ENCODE measurements around the gene MUL1. TPM values are rescaled to one million over a fixed set of nuclear protein-coding genes. Genes with fewer than 3 reads are reported as not detected.

MUL1 gene
- total and polyA plus RNA-seq, 9 of the 15 experiments (the other 6 are each of a cell fraction or from before 2014, with no cell fraction given): 10.4 to 32.9 (median 19.3) TPM

GRCh38 chr1:20483833-20484518 is 24.0 kb downstream of the MUL1 start:
- Histone ChIP-seq H3K4me2 (ENCODE audit: insufficient read depth, low read length) (no peak overlapping the region), H3K27me3 (ENCODE audit: control insufficient read depth in 2 of 2, insufficient read depth in 2 of 2, low read length in 2 of 2) (peaks cover 32 to 66% of the 10 kb centered on the region in 2 experiments), H3K79me2 (ENCODE audit: control insufficient read depth, insufficient read depth, low read length) (no peaks in the 10 kb centered on the region), H3K9ac (ENCODE audit: insufficient read depth in 1 of 2, low read depth in 2 of 2, low read length in 2 of 2) (no peak overlapping the region), H3K27ac (ENCODE audit: extremely low read depth, low read depth, low read length) (no peak overlapping the region), H3K9me3 (replicated peaks; ENCODE audit: control insufficient read depth, insufficient read depth, low read depth, low read length) (no peaks in the 10 kb centered on the region; the same call in 1 of the 2 replicates), H3K9me1 (ENCODE audit: control insufficient read depth, insufficient read depth, low read length) (no peaks in the 10 kb centered on the region), H3K4me1 (replicated peaks in 1 of 2; ENCODE audit: control insufficient read depth in 2 of 2, insufficient read depth in 2 of 2, low read length in 2 of 2) (peaks cover 0 to 35% of the 10 kb centered on the region in 2 experiments; a peak in 3 of 5 replicates), H3K4me3 (no peak overlapping the region), H4K20me1 (replicated peaks; ENCODE audit: control insufficient read depth, insufficient read depth, low read length) (peaks cover 6% of the 10 kb centered on the region), H3K36me3 (ENCODE audit: control insufficient read depth, insufficient read depth, low read length) (no peaks in the 10 kb centered on the region), H2AFZ (ENCODE audit: low read depth, low read length) (no peak overlapping the region)
- CTCF ChIA-PET (ENCODE audit: low intra/inter-chr PET ratio): no interaction called here
- 67% methylated on average over 32 of the region's 58 CpGs for WGBS (ENCODE audit: insufficient coverage, low coverage, missing lambda C conversion rate)
- no peak for FAIRE-seq
- no TSS peak for BruUV-seq (replicated peaks)
- in situ Hi-C loops (cut with MboI): no loop called here
- intact Hi-C loops (cut with micrococcal nuclease): no loop called here
- no peak for DNase-seq (ENCODE audit: extremely low read depth in 1 of 4, low spot score in 3 of 4)
- no peak for ATAC-seq
- POLR2A ChIA-PET: interaction anchor here (1.1 to 1.2 kb wide), 2 partner anchors 10 to 18 kb away, joined by 3 to 4 read pairs; no protein-coding TSS in a partner anchor
- TF ChIP-seq HMGN3 (IDR thresholded peaks at IDR 0.05; ENCODE audit: borderline replicate concordance, extremely low read depth, insufficient read length, low read depth, low read length) (no peak), BCL6 (CRISPR knock-in tag; IDR thresholded peaks at IDR 0.05) (no peak), PURB (CRISPR knock-in tag; IDR thresholded peaks at IDR 0.05; ENCODE audit: low read depth) (no peak), BCOR (IDR thresholded peaks at IDR 0.05) (no peak), RHOXF2B (CRISPR knock-in tag; conservative IDR thresholded peaks at IDR 0.05) (no peak), HOXB6 (CRISPR knock-in tag; IDR thresholded peaks at IDR 0.05; ENCODE audit: borderline replicate concordance) (no peak), BHLHE40 (IDR thresholded peaks at IDR 0.05; ENCODE audit: low read length) (no peak)
- TF ChIP-seq, protein P1, sequence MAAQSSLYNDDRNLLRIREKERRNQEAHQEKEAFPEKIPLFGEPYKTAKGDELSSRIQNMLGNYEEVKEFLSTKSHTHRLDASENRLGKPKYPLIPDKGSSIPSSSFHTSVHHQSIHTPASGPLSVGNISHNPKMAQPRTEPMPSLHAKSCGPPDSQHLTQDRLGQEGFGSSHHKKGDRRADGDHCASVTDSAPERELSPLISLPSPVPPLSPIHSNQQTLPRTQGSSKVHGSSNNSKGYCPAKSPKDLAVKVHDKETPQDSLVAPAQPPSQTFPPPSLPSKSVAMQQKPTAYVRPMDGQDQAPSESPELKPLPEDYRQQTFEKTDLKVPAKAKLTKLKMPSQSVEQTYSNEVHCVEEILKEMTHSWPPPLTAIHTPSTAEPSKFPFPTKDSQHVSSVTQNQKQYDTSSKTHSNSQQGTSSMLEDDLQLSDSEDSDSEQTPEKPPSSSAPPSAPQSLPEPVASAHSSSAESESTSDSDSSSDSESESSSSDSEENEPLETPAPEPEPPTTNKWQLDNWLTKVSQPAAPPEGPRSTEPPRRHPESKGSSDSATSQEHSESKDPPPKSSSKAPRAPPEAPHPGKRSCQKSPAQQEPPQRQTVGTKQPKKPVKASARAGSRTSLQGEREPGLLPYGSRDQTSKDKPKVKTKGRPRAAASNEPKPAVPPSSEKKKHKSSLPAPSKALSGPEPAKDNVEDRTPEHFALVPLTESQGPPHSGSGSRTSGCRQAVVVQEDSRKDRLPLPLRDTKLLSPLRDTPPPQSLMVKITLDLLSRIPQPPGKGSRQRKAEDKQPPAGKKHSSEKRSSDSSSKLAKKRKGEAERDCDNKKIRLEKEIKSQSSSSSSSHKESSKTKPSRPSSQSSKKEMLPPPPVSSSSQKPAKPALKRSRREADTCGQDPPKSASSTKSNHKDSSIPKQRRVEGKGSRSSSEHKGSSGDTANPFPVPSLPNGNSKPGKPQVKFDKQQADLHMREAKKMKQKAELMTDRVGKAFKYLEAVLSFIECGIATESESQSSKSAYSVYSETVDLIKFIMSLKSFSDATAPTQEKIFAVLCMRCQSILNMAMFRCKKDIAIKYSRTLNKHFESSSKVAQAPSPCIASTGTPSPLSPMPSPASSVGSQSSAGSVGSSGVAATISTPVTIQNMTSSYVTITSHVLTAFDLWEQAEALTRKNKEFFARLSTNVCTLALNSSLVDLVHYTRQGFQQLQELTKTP (IDR thresholded peaks at IDR 0.05; ENCODE audit: low read depth in 1 of 2, partially characterized antibody in 2 of 2): no peak
- TF ChIP-seq, protein P2, sequence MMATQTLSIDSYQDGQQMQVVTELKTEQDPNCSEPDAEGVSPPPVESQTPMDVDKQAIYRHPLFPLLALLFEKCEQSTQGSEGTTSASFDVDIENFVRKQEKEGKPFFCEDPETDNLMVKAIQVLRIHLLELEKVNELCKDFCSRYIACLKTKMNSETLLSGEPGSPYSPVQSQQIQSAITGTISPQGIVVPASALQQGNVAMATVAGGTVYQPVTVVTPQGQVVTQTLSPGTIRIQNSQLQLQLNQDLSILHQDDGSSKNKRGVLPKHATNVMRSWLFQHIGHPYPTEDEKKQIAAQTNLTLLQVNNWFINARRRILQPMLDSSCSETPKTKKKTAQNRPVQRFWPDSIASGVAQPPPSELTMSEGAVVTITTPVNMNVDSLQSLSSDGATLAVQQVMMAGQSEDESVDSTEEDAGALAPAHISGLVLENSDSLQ (IDR thresholded peaks at IDR 0.05): no peak
- TF ChIP-seq, protein P3, sequence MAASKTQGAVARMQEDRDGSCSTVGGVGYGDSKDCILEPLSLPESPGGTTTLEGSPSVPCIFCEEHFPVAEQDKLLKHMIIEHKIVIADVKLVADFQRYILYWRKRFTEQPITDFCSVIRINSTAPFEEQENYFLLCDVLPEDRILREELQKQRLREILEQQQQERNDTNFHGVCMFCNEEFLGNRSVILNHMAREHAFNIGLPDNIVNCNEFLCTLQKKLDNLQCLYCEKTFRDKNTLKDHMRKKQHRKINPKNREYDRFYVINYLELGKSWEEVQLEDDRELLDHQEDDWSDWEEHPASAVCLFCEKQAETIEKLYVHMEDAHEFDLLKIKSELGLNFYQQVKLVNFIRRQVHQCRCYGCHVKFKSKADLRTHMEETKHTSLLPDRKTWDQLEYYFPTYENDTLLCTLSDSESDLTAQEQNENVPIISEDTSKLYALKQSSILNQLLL (CRISPR knock-in tag; IDR thresholded peaks at IDR 0.05; ENCODE audit: borderline replicate concordance): no peak
- TF ChIP-seq, protein P4, sequence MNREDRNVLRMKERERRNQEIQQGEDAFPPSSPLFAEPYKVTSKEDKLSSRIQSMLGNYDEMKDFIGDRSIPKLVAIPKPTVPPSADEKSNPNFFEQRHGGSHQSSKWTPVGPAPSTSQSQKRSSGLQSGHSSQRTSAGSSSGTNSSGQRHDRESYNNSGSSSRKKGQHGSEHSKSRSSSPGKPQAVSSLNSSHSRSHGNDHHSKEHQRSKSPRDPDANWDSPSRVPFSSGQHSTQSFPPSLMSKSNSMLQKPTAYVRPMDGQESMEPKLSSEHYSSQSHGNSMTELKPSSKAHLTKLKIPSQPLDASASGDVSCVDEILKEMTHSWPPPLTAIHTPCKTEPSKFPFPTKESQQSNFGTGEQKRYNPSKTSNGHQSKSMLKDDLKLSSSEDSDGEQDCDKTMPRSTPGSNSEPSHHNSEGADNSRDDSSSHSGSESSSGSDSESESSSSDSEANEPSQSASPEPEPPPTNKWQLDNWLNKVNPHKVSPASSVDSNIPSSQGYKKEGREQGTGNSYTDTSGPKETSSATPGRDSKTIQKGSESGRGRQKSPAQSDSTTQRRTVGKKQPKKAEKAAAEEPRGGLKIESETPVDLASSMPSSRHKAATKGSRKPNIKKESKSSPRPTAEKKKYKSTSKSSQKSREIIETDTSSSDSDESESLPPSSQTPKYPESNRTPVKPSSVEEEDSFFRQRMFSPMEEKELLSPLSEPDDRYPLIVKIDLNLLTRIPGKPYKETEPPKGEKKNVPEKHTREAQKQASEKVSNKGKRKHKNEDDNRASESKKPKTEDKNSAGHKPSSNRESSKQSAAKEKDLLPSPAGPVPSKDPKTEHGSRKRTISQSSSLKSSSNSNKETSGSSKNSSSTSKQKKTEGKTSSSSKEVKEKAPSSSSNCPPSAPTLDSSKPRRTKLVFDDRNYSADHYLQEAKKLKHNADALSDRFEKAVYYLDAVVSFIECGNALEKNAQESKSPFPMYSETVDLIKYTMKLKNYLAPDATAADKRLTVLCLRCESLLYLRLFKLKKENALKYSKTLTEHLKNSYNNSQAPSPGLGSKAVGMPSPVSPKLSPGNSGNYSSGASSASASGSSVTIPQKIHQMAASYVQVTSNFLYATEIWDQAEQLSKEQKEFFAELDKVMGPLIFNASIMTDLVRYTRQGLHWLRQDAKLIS (CRISPR knock-in tag; IDR thresholded peaks at IDR 0.05): no peak
